ENCODE measurements around the gene TAF11L3. TPM values are rescaled to one million over a fixed set of nuclear protein-coding genes. Genes with fewer than 3 reads are reported as not detected.
"Not testable (repeated sequence)": the region's sequence is repeated elsewhere in the genome, so short reads cannot be mapped to it uniquely, and the experiment has no call there.

TAF11L3 gene
- total RNA-seq (not detected), total RNA-seq (0 reads per million in 2 donors)

GRCh38 chr5:17518067-17518466 lies at the start of gene TAF11L3:
Gene TAF11L3 (plus strand): TSS chr5:17518367.
- not testable (repeated sequence) for H3K4me1 Mint-ChIP-seq; ATAC-seq; H3K27me3 Mint-ChIP-seq; DNase-seq; H3K4me3 Mint-ChIP-seq; H3K9me3 ChIP-seq (ENCODE audit: control insufficient read depth, low read length, poor library complexity, severe bottlenecking); H3K36me3 Mint-ChIP-seq (ENCODE audit: low read depth); H3K27ac Mint-ChIP-seq

DNA sequence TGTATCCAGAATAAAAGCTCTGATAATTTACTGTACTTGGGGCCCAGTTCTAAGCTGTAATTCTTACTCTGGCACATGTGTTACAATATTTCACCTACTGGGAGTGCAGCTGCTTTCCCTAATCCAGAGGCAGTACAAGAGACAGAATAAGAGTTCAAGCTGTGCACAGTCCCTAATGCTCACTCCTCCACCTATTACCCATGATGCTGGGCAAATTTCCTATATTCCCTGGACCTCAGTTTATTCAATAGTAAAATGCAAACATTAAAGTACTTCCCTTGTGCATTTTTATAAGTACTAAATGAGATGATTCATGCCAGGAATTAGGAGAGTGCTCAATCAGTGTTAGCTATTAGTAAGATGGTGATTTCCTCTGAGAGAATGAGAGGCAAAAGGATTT lies 48.1 kb upstream of the TAF11L3 start:
- H3K4me3 Mint-ChIP-seq: no peak overlapping the region
- H3K4me1 Mint-ChIP-seq: no peaks in the 10 kb centered on the region
- H3K36me3 Mint-ChIP-seq (ENCODE audit: low read depth): no peaks in the 10 kb centered on the region
- H3K9me3 ChIP-seq (ENCODE audit: control insufficient read depth, low read length, poor library complexity, severe bottlenecking): no peaks in the 10 kb centered on the region
- ATAC-seq (no peak), DNase-seq (no peak)
- no peaks in the 10 kb centered on the region for H3K27me3 Mint-ChIP-seq
- H3K27ac Mint-ChIP-seq: no peak overlapping the region

DNA sequence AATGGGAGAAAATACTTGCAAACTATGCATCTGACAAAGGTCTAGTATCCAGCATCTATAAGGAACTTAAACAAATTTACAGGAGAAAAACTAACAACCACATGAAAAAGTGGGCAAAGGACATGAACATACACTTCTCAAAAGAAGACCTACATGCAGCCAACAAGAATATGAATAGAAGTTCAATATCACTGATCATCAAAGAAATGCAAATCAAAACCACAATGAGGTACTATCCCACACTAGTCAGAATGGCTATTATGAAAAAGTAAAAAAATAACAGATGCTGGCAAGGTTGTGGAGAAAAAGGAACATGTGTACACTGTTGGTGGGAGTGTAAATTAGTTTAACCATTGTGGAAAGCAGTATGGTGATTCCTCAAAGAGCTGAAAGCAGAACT lies 43.1 kb upstream of the TAF11L3 start:
- H3K27me3 Mint-ChIP-seq; H3K27ac Mint-ChIP-seq; DNase-seq; H3K4me1 Mint-ChIP-seq; H3K36me3 Mint-ChIP-seq (ENCODE audit: low read depth); H3K4me3 Mint-ChIP-seq; ATAC-seq; H3K9me3 ChIP-seq (ENCODE audit: control insufficient read depth, low read length, poor library complexity, severe bottlenecking): not testable (repeated sequence)

GRCh38 chr5:17477043-17477442 lies 41.1 kb upstream of the TAF11L3 start:
- Mint-ChIP-seq H3K4me3 (no peak overlapping the region), H3K4me1 (no peaks in the 10 kb centered on the region), H3K27ac (no peak overlapping the region), H3K36me3 (ENCODE audit: low read depth) (peaks cover 2% of the 10 kb centered on the region), H3K27me3 (no peaks in the 10 kb centered on the region)
- DNase-seq (no peak), ATAC-seq (no peak)
- H3K9me3 ChIP-seq (ENCODE audit: control insufficient read depth, low read length, poor library complexity, severe bottlenecking): no peaks in the 10 kb centered on the region

GRCh38 chr5:17477573-17478265 lies 40.4 kb upstream of the TAF11L3 start:
- no peak overlapping the region for H3K4me3 Mint-ChIP-seq
- H3K4me1 Mint-ChIP-seq: no peaks in the 10 kb centered on the region
- no peaks in the 10 kb centered on the region for H3K9me3 ChIP-seq (ENCODE audit: control insufficient read depth, low read length, poor library complexity, severe bottlenecking)
- no peaks in the 10 kb centered on the region for H3K27me3 Mint-ChIP-seq
- H3K27ac Mint-ChIP-seq: no peak overlapping the region
- peaks cover 2% of the 10 kb centered on the region for H3K36me3 Mint-ChIP-seq (ENCODE audit: low read depth)
- no peak for DNase-seq
- ATAC-seq: no peak

- H3K27me3 Mint-ChIP-seq: no peaks in the 10 kb centered on the region
Measured at GRCh38 chr5:17481378-17481777, 36.8 kb upstream of the TAF11L3 start.

DNA sequence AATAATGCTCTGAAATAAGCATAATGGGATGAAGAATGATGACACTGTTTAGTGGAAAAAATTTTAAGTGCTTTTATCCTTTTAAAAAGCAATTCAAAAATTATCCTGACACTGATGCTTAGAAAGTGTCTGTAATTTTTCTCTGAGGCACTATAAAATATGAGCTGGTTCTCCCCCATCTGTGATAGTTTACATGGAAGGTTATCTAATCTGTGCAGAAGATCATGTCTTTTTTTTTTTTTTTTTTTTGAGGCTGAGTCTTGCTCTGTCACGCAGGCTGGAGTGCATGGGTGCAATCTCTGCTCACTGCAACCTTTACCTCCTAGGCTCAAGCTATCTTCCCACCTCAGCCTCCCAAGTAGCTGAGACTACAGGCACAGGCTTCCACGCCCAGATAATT lies 35.4 kb upstream of the TAF11L3 start:
- H3K27me3 Mint-ChIP-seq: no peaks in the 10 kb centered on the region
- H3K9me3 ChIP-seq (ENCODE audit: control insufficient read depth, low read length, poor library complexity, severe bottlenecking): no peaks in the 10 kb centered on the region
- H3K36me3 Mint-ChIP-seq (ENCODE audit: low read depth): peaks cover 2% of the 10 kb centered on the region
- no peak overlapping the region for H3K4me3 Mint-ChIP-seq
- DNase-seq (no peak), ATAC-seq (no peak)
- H3K4me1 Mint-ChIP-seq: no peaks in the 10 kb centered on the region
- H3K27ac Mint-ChIP-seq: no peak overlapping the region

More at GRCh38 chr5:17481378-17481777, 36.8 kb upstream of the TAF11L3 start:
- Mint-ChIP-seq H3K27ac (no peak overlapping the region), H3K4me1 (no peaks in the 10 kb centered on the region), H3K36me3 (ENCODE audit: low read depth) (peaks cover 2% of the 10 kb centered on the region), H3K4me3 (no peak overlapping the region)
- ATAC-seq: no peak
- no peaks in the 10 kb centered on the region for H3K9me3 ChIP-seq (ENCODE audit: control insufficient read depth, low read length, poor library complexity, severe bottlenecking)
- DNase-seq: no peak

DNA sequence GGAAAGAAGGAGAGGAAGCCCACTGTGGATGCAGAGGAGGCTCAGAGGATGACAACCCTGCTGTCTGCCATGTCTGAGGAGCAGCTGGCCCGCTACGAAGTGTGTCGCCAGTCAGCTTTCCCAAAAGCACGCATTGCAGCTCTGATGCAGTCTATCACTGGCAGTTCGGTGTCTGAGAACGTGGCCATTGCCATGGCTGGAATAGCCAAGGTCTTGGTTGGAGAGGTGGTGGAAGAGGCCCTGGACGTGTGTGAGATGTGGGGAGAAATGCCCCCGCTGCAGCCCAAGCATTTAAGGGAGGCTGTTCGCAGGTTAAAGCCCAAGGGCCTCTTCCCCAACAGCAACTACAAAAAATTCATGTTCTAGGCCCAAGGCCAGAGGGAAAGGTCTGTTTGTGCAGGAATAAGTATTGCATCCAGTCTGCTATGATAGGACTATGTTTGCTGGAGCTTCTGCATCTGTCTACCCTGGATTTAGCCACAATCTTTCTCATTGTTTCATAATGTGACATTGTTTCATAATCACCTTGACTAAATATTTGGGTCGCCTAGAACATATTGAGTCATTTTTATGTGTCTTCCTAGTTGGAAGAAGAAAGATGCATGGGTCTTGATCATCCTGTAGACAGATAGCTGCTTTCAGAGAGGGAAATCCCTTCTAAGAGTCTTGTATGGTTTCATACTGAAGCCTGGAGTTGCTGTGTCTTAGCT lies 31.5 kb upstream of the TAF11L3 start:
- H3K4me3 Mint-ChIP-seq, H3K4me1 Mint-ChIP-seq, ATAC-seq: not testable (repeated sequence)

GRCh38 chr5:17487174-17487512 lies 31.0 kb upstream of the TAF11L3 start:
- no peak overlapping the region for H3K27ac Mint-ChIP-seq
- no peak for ATAC-seq
- no peaks in the 10 kb centered on the region for H3K27me3 Mint-ChIP-seq
- H3K9me3 ChIP-seq (ENCODE audit: control insufficient read depth, low read length, poor library complexity, severe bottlenecking): no peaks in the 10 kb centered on the region
- no peaks in the 10 kb centered on the region for H3K4me1 Mint-ChIP-seq
- no peak overlapping the region for H3K4me3 Mint-ChIP-seq
- no peaks in the 10 kb centered on the region for H3K36me3 Mint-ChIP-seq (ENCODE audit: low read depth)
- DNase-seq: no peak

More for the DNA sequence above, 31.5 kb upstream of the TAF11L3 start:
- not testable (repeated sequence) for H3K9me3 ChIP-seq (ENCODE audit: control insufficient read depth, low read length, poor library complexity, severe bottlenecking); H3K27me3 Mint-ChIP-seq; H3K27ac Mint-ChIP-seq; DNase-seq; H3K36me3 Mint-ChIP-seq (ENCODE audit: low read depth)

DNA sequence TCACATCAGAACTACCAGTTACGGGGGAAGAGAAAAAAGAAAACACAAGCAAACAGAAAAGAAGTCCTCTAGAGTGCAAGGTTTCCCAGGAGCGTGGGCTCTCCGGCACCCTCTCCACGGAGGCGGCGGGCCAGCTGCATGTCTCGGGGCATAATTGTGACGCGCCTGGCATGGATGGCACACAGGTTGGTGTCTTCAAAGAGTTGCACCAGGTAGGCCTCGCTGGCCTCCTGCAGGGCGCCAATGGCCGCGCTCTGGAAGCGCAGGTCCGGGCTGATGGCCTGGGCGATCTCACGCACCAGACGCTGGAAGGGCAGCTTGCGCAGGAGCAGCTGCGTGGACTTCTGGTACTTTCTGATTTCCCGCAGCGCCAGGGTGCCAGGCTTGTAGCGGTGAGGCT lies 26.9 kb upstream of the TAF11L3 start:
- H3K9me3 ChIP-seq (ENCODE audit: control insufficient read depth, low read length, poor library complexity, severe bottlenecking); ATAC-seq; H3K4me3 Mint-ChIP-seq; H3K27ac Mint-ChIP-seq; H3K36me3 Mint-ChIP-seq (ENCODE audit: low read depth); H3K27me3 Mint-ChIP-seq; DNase-seq; H3K4me1 Mint-ChIP-seq: not testable (repeated sequence)

- H3K27ac Mint-ChIP-seq: no peak overlapping the region
- H3K4me1 Mint-ChIP-seq: no peaks in the 10 kb centered on the region
- no peak for ATAC-seq
- no peaks in the 10 kb centered on the region for H3K27me3 Mint-ChIP-seq
- no peak overlapping the region for H3K4me3 Mint-ChIP-seq
- DNase-seq: no peak
- no peaks in the 10 kb centered on the region for H3K36me3 Mint-ChIP-seq (ENCODE audit: low read depth)
- no peaks in the 10 kb centered on the region for H3K9me3 ChIP-seq (ENCODE audit: control insufficient read depth, low read length, poor library complexity, severe bottlenecking)
Measured at GRCh38 chr5:17492770-17493169, 25.4 kb upstream of the TAF11L3 start.

DNA sequence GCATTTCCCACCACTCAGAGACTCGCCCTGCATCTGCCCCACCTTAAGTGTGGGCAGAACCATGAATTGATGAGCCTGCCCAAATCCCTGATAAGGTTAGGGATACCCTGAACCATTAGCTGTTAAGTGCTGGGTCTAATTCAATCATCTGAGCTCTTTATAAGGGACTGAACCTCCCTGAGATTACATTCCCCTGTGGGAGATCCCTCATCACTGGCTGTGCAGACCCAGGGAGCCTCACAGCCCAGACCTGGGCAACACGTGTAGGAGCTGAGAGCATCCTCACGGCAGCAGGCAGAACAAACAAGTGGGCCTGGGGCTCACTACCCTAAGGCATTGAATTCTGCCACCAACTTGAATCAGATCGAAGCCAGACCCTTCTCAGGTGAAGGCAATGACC lies 20.7 kb upstream of the TAF11L3 start:
- H3K4me3 Mint-ChIP-seq: no peak overlapping the region
- no peak overlapping the region for H3K27ac Mint-ChIP-seq
- no peaks in the 10 kb centered on the region for H3K4me1 Mint-ChIP-seq

DNA sequence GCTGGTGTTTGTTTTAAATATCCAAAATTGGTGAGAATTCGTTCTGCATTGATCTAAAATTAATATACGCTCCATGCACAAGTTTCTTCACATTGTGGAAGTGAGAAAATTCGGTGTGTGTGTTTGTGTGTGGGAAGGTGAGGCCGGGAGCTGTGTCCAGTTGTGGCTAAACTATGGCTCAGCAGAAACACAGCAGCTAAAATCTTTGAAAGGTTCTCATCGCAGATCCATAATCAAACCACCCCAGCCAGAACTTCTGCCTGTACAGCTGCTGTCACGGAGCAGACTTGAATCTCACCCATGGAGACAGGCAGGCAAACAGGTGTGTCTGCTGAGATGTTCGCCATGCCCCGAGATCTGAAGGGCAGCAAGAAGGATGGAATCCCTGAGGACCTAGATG lies 20.2 kb upstream of the TAF11L3 start, which contains the start of gene TAF11L2:
TSS of gene TAF11L2 (plus strand) at position 301 of the 400 bp plus-strand sequence.
- not testable (repeated sequence) for H3K9me3 ChIP-seq (ENCODE audit: control insufficient read depth, low read length, poor library complexity, severe bottlenecking); H3K4me1 Mint-ChIP-seq; H3K27ac Mint-ChIP-seq; H3K27me3 Mint-ChIP-seq; H3K4me3 Mint-ChIP-seq; H3K36me3 Mint-ChIP-seq (ENCODE audit: low read depth); DNase-seq; ATAC-seq

More for the DNA sequence above, 20.7 kb upstream of the TAF11L3 start:
- H3K9me3 ChIP-seq (ENCODE audit: control insufficient read depth, low read length, poor library complexity, severe bottlenecking): no peaks in the 10 kb centered on the region
- Mint-ChIP-seq H3K36me3 (ENCODE audit: low read depth) (no peaks in the 10 kb centered on the region), H3K27me3 (no peaks in the 10 kb centered on the region)
- ATAC-seq (no peak), DNase-seq (no peak)
